ENCODE results near the gene WNT6. TPM values are rescaled to one million over a fixed set of nuclear protein-coding genes. Genes with fewer than 3 reads are reported as not detected.

Gene WNT6
- total RNA-seq, 1 experiment from 2014 or later, result 8.1 TPM

DNA sequence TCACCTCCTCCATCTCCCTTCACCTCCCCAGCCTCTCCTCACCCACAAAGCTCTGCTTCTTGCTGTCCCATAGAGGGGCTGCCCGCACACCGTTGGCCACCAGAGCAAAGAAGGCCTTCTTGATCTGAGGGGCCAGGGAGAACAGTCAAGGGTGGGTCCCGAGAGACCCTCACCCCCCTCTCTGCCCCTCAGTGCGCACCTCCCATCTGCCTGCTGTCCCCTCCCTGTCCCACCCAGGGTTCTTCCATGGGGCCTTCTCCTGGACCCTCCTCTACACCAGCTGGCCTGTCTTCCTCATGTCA, 31.2 kb upstream of the WNT6 start:
- ATAC-seq (no peak), DNase-seq (ENCODE audit: low read depth, low spot score) (no peak)
- Histone ChIP-seq H3K27ac (ENCODE audit: low read length) (no peak overlapping the region), H3K27me3 (ENCODE audit: control insufficient read depth, insufficient read depth, low read length) (no peaks in the 10 kb centered on the region), H3K4me1 (ENCODE audit: control insufficient read depth, insufficient read depth, low read length) (no peaks in the 10 kb centered on the region; the same call in 1 of the 2 replicates), H3K9me3 (ENCODE audit: control insufficient read depth, insufficient read depth, low read depth, low read length) (no peaks in the 10 kb centered on the region), H3K36me3 (ENCODE audit: control insufficient read depth, insufficient read depth, low read length) (no peaks in the 10 kb centered on the region), H3K4me3 (ENCODE audit: low read depth in 2 of 2, low read length in 2 of 2) (no peak overlapping the region)
- intact Hi-C loops (cut with micrococcal nuclease; ENCODE audit: unreplicated experiment) (no loop called here), in situ Hi-C loops (cut with HindIII; ENCODE audit: low pct_unique_long_range_greater_than_20kb, low sequenced_read_pairs) (no loop called here)
- ChIA-PET CTCF (interaction anchor here (1.0 kb wide), 1 partner anchor 24 kb away, joined by 3 read pairs; no protein-coding TSS in a partner anchor), POLR2A (interaction anchor here (0.6 kb wide), 1 partner anchor 11 kb away, joined by 4 read pairs; no protein-coding TSS in a partner anchor)
- TF ChIP-seq, protein P1, sequence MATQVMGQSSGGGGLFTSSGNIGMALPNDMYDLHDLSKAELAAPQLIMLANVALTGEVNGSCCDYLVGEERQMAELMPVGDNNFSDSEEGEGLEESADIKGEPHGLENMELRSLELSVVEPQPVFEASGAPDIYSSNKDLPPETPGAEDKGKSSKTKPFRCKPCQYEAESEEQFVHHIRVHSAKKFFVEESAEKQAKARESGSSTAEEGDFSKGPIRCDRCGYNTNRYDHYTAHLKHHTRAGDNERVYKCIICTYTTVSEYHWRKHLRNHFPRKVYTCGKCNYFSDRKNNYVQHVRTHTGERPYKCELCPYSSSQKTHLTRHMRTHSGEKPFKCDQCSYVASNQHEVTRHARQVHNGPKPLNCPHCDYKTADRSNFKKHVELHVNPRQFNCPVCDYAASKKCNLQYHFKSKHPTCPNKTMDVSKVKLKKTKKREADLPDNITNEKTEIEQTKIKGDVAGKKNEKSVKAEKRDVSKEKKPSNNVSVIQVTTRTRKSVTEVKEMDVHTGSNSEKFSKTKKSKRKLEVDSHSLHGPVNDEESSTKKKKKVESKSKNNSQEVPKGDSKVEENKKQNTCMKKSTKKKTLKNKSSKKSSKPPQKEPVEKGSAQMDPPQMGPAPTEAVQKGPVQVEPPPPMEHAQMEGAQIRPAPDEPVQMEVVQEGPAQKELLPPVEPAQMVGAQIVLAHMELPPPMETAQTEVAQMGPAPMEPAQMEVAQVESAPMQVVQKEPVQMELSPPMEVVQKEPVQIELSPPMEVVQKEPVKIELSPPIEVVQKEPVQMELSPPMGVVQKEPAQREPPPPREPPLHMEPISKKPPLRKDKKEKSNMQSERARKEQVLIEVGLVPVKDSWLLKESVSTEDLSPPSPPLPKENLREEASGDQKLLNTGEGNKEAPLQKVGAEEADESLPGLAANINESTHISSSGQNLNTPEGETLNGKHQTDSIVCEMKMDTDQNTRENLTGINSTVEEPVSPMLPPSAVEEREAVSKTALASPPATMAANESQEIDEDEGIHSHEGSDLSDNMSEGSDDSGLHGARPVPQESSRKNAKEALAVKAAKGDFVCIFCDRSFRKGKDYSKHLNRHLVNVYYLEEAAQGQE (IDR thresholded peaks at IDR 0.05; ENCODE audit: insufficient read depth in 1 of 2, low read depth in 2 of 2, low read length in 1 of 2), result no peak
- no peak for TF ChIP-seq POLR2AphosphoS5 (IDR thresholded peaks at IDR 0.05; ENCODE audit: low read depth, low read length)
- no peak for TF ChIP-seq TCF7L2 (IDR thresholded peaks at IDR 0.05; ENCODE audit: low read depth, low read length)
- TF ChIP-seq SIN3A (IDR thresholded peaks at IDR 0.05; ENCODE audit: borderline replicate concordance, insufficient read depth, low read depth, low read length), result no peak
- TF ChIP-seq, protein P2, sequence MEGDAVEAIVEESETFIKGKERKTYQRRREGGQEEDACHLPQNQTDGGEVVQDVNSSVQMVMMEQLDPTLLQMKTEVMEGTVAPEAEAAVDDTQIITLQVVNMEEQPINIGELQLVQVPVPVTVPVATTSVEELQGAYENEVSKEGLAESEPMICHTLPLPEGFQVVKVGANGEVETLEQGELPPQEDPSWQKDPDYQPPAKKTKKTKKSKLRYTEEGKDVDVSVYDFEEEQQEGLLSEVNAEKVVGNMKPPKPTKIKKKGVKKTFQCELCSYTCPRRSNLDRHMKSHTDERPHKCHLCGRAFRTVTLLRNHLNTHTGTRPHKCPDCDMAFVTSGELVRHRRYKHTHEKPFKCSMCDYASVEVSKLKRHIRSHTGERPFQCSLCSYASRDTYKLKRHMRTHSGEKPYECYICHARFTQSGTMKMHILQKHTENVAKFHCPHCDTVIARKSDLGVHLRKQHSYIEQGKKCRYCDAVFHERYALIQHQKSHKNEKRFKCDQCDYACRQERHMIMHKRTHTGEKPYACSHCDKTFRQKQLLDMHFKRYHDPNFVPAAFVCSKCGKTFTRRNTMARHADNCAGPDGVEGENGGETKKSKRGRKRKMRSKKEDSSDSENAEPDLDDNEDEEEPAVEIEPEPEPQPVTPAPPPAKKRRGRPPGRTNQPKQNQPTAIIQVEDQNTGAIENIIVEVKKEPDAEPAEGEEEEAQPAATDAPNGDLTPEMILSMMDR (IDR thresholded peaks at IDR 0.05), result no peak
- BruUV-seq (replicated peaks), result no TSS peak

GRCh38 chr2:218829868-218830451, 29.6 kb upstream of the WNT6 start:
- no peak overlapping the region for H3K4me3 ChIP-seq (ENCODE audit: low read depth in 2 of 2, low read length in 2 of 2)
- H3K9me3 ChIP-seq (ENCODE audit: control insufficient read depth, insufficient read depth, low read depth, low read length), result no peaks in the 10 kb centered on the region
- H3K36me3 ChIP-seq (ENCODE audit: control insufficient read depth, insufficient read depth, low read length), result no peaks in the 10 kb centered on the region
- in situ Hi-C loops (cut with HindIII; ENCODE audit: low pct_unique_long_range_greater_than_20kb, low sequenced_read_pairs), result no loop called here
- POLR2A ChIA-PET, result no interaction called here
- no TSS peak for BruUV-seq (replicated peaks)
- TF ChIP-seq SIN3A (IDR thresholded peaks at IDR 0.05; ENCODE audit: borderline replicate concordance, insufficient read depth, low read depth, low read length), result no peak
- TF ChIP-seq, protein P1 (IDR thresholded peaks at IDR 0.05; ENCODE audit: insufficient read depth in 1 of 2, low read depth in 2 of 2, low read length in 1 of 2), result no peak
- TF ChIP-seq POLR2AphosphoS5 (IDR thresholded peaks at IDR 0.05; ENCODE audit: low read depth, low read length), result no peak
- TF ChIP-seq, protein P2 (IDR thresholded peaks at IDR 0.05), result no peak
- TF ChIP-seq TCF7L2 (IDR thresholded peaks at IDR 0.05; ENCODE audit: low read depth, low read length), result no peak
- CTCF ChIA-PET, result no interaction called here
- intact Hi-C loops (cut with micrococcal nuclease; ENCODE audit: unreplicated experiment), result no loop called here
- ATAC-seq (no peak), DNase-seq (ENCODE audit: low read depth, low spot score) (no peak)
- peaks cover 2% of the 10 kb centered on the region; the same call in 1 of the 2 replicates for H3K27me3 ChIP-seq (ENCODE audit: control insufficient read depth, insufficient read depth, low read length)
- peaks cover 6% of the 10 kb centered on the region; the same call in 1 of the 2 replicates for H3K4me1 ChIP-seq (ENCODE audit: control insufficient read depth, insufficient read depth, low read length)
- no peak overlapping the region for H3K27ac ChIP-seq (ENCODE audit: low read length)
